Natural killer cell (primary cell): ENCODE results near the gene MCF2L. TPM values are rescaled to one million over a fixed set of nuclear protein-coding genes. Genes with fewer than 3 reads are reported as not detected.

Experiments used
- ATAC-seq, 3 donors: fragments of 150-1000 bp in 2 of 3; fragments of 200-7000 bp in 1 of 3; cut with Tn5 transposase; 1 replicate in 1 of 3; 2 replicates in 2 of 3; pipeline ENCODE4 v1.10.0; 2021; ENCODE audit warnings: mild to moderate bottlenecking in 2 of 3, moderate library complexity in 2 of 3
- DNase-seq, 2 donors: peaks; one replicate each; pipeline versions ENCODE4 v3.0.0 to v3.0.0-alpha.2; 2013 to 2021; ENCODE audit warnings: mixed read lengths in 1 of 2
- H3K27ac ChIP-seq: one replicate; pipeline ENCODE4 v1.5.1; 2013; ENCODE audit warnings: mild to moderate bottlenecking, low read length
- H3K27me3 ChIP-seq: one replicate; pipeline ENCODE4 v1.6.1; 2013; ENCODE audit warnings: low read length; ENCODE audit not compliant: control insufficient read depth, insufficient read depth
- H3K36me3 ChIP-seq: one replicate; pipeline ENCODE4 v1.6.1; 2013; ENCODE audit warnings: low read length; ENCODE audit not compliant: control insufficient read depth, insufficient read depth
- H3K4me1 ChIP-seq: one replicate; pipeline ENCODE4 v1.6.1; 2013; ENCODE audit warnings: low read length; ENCODE audit not compliant: control insufficient read depth, insufficient read depth
- H3K4me3 ChIP-seq: one replicate; pipeline ENCODE4 v1.5.1; 2013; ENCODE audit warnings: low read length
- H3K9me3 ChIP-seq: one replicate; pipeline ENCODE4 v1.6.1; 2013; ENCODE audit warnings: low read length; ENCODE audit not compliant: control insufficient read depth, insufficient read depth
- H3K27ac Mint-ChIP-seq, 2 donors: one replicate each; pipeline ENCODE4 v1.8.0; 2022; ENCODE audit warnings: mild to moderate bottlenecking in 2 of 2, mixed read lengths in 2 of 2, moderate library complexity in 1 of 2
- H3K27me3 Mint-ChIP-seq, 2 donors: one replicate each; pipeline ENCODE4 v1.8.0; 2022; ENCODE audit warnings: low read depth in 2 of 2, mixed read lengths in 2 of 2
- H3K36me3 Mint-ChIP-seq: one replicate; pipeline ENCODE4 v1.8.0; 2022; ENCODE audit warnings: mixed read lengths
- H3K4me1 Mint-ChIP-seq, 2 donors: one replicate each; pipeline ENCODE4 v1.8.0; 2022; ENCODE audit warnings: mixed read lengths in 2 of 2
- H3K4me3 Mint-ChIP-seq: one replicate; pipeline ENCODE4 v1.8.0; 2022; ENCODE audit warnings: mild to moderate bottlenecking, moderate library complexity, mixed read lengths
- H3K9me3 Mint-ChIP-seq, 2 donors: one replicate each; pipeline ENCODE4 v1.8.0; 2022; ENCODE audit warnings: mixed read lengths in 2 of 2
- WGBS: methylation state at CpG from one replicate; pipeline ENCODE4 v1.1.7; 2013; ENCODE audit warnings: missing lambda C conversion rate; ENCODE audit not compliant: insufficient coverage; 5-methylcytosine and 5-hydroxymethylcytosine counted together
- intact Hi-C: fragments of 100-400 bp; cut with micrococcal nuclease; formaldehyde crosslinking; loops from one replicate; pipeline ENCODE4 v1.14.2; 2022
- total RNA-seq, 4 donors: library from RNA; stranded (reverse); fragments of 120-200 nt in 1 of 4; gene quantifications; one replicate each; pipeline versions ENCODE4 v1.2.3 to v1.2.4, GENCODE V29; 2013 to 2022
- TF ChIP-seq, protein P1 (sequence below): fragments of 200-600 bp; IDR thresholded peaks from one replicate; pipeline ENCODE4 v1.8.0; 2022; ENCODE audit warnings: antibody characterized with exemption

Gene MCF2L
- total RNA-seq, 3 donors from 2014 or later (not counting 1 experiment from before 2014, with no cell fraction given): 1.7 to 3.0 (median 3.0) TPM

DNA sequence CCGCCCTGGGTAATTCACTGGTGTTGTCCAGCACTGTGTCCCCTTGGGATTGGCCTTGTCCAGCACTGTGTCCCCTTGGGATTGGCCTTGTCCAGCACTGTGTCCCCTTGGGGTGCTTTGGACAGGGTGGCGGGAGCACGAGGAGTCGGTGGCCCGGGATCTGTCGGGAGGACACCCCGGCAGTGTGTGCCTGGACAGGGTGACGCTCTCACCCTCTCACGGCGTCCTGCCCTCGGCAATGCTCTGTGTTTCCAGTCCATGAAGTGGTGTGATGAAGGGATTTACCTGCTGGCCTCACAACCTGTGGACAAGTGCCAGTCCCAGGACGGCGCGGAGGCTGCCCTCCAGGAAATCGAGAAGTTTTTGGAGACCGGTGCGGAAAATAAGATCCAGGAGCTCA is 106.7 kb downstream of the MCF2L start:
- H3K4me3 Mint-ChIP-seq: no peak overlapping the region
- H3K9me3 Mint-ChIP-seq: no peaks in the 10 kb centered on the region
- no peak for DNase-seq
- TF ChIP-seq, protein P1, sequence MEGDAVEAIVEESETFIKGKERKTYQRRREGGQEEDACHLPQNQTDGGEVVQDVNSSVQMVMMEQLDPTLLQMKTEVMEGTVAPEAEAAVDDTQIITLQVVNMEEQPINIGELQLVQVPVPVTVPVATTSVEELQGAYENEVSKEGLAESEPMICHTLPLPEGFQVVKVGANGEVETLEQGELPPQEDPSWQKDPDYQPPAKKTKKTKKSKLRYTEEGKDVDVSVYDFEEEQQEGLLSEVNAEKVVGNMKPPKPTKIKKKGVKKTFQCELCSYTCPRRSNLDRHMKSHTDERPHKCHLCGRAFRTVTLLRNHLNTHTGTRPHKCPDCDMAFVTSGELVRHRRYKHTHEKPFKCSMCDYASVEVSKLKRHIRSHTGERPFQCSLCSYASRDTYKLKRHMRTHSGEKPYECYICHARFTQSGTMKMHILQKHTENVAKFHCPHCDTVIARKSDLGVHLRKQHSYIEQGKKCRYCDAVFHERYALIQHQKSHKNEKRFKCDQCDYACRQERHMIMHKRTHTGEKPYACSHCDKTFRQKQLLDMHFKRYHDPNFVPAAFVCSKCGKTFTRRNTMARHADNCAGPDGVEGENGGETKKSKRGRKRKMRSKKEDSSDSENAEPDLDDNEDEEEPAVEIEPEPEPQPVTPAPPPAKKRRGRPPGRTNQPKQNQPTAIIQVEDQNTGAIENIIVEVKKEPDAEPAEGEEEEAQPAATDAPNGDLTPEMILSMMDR: no peak
- Histone ChIP-seq H3K36me3 (no peaks in the 10 kb centered on the region), H3K4me3 (no peak overlapping the region), H3K9me3 (no peaks in the 10 kb centered on the region), H3K4me1 (no peaks in the 10 kb centered on the region), H3K27me3 (no peaks in the 10 kb centered on the region), H3K27ac (no peak overlapping the region)
- no peaks in the 10 kb centered on the region for H3K27me3 Mint-ChIP-seq
- H3K36me3 Mint-ChIP-seq: no peaks in the 10 kb centered on the region
- 99% methylated on average over 17 of the region's 17 CpGs for WGBS
- no peak overlapping the region for H3K27ac Mint-ChIP-seq
- H3K4me1 Mint-ChIP-seq: no peaks in the 10 kb centered on the region
- intact Hi-C loops: no loop called here
- ATAC-seq: no peak

DNA sequence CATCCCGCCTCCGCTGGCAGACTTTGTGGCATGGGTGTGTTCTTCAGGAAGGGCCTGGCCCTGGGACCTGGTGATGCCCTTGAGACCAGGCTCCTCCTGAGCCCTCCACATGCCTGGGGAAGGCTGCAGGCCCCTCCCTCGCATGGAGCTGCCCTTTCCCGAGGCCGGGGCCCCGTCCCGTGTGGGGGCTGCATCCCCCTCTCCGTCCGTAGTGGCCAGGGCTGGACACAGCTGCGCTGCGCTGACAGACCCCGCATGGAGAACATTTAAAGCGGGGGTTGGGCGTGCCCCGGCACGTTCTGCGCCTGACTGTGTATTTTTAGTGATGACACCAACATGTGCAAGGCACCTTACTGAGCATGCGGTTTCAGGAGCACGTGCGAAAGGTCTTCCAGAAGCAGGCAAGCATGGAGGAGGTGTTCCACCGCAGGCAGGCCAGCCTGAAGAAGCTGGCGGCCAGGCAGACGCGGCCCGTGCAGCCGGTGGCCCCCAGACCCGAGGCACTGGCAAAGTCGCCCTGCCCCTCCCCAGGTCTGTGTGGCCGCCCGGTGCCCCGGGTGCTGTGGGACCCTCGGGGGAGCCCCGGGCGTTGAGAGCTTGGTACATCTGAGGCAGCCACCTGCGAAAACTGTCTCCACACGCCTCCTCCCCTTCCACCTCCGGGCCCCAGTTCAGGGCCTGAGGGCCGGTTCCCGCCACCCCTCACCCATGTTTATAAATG is 107.8 kb downstream of the MCF2L start:
- Mint-ChIP-seq H3K9me3 (no peaks in the 10 kb centered on the region), H3K4me1 (no peaks in the 10 kb centered on the region), H3K4me3 (no peak overlapping the region), H3K27me3 (no peaks in the 10 kb centered on the region), H3K27ac (no peak overlapping the region), H3K36me3 (no peaks in the 10 kb centered on the region)
- intact Hi-C loops: no loop called here
- H3K9me3 ChIP-seq: no peaks in the 10 kb centered on the region
- ATAC-seq (no peak), DNase-seq (no peak)
- TF ChIP-seq, protein P1: no peak
- H3K36me3 ChIP-seq: no peaks in the 10 kb centered on the region
- no peaks in the 10 kb centered on the region for H3K27me3 ChIP-seq
- WGBS: 93% methylated on average over 39 of the region's 39 CpGs
- H3K4me1 ChIP-seq: no peaks in the 10 kb centered on the region
- H3K4me3 ChIP-seq: no peak overlapping the region
- H3K27ac ChIP-seq: no peak overlapping the region

DNA sequence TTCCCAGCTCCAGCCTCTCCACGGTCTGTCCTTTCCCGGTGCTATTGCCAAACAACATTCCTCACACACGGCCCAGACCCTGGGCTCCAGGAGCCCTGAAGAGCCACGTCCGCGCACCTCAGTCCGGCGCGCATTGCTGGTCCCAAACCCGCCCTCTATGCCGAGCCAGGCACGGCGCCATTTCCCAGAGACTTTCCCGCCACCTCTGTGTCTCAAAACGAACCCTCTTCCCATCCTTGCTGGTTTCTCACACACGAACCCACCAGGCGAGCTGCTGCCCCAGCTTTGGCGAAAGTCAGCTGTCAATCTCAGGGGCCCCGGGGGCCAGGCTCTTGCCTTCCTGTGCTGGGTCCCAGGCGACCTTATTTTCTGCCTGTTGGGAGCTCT is 108.5 kb downstream of the MCF2L start:
- Mint-ChIP-seq H3K27ac (no peak overlapping the region), H3K4me1 (no peaks in the 10 kb centered on the region), H3K9me3 (no peaks in the 10 kb centered on the region), H3K36me3 (no peaks in the 10 kb centered on the region), H3K27me3 (no peaks in the 10 kb centered on the region), H3K4me3 (no peak overlapping the region)
- DNase-seq (no peak), ATAC-seq (no peak)
- Histone ChIP-seq H3K4me1 (no peaks in the 10 kb centered on the region), H3K27ac (no peak overlapping the region), H3K36me3 (no peaks in the 10 kb centered on the region), H3K9me3 (no peaks in the 10 kb centered on the region), H3K4me3 (no peak overlapping the region), H3K27me3 (no peaks in the 10 kb centered on the region)
- TF ChIP-seq, protein P1: no peak
- intact Hi-C loops: no loop called here
- WGBS: 90% methylated on average over 20 of the region's 20 CpGs
